HG03103 (cell line): Measurements from ENCODE around the gene CHTOP.

Experiments used
- ATAC-seq: cut with Tn5 transposase; IDR thresholded peaks from one replicate; pipeline ENCODE4 v1.9.1; 2021; ENCODE audit warnings: low read depth; ENCODE audit not compliant: unreplicated experiment

Gene CHTOP

GRCh38 chr1:153612755-153613331 lies 21.0 kb upstream of the CHTOP start, which contains the start of gene S100A16:
S100A16 (minus strand) TSS chr1:153613137; CDS start chr1:153608151, 4,986 bp downstream.
- no peak for ATAC-seq

- ATAC-seq, result no peak
These were observed 20.5 kb upstream of the CHTOP start for GRCh38 chr1:153613406-153613805.

- ATAC-seq, result no peak
These were observed 19.5 kb upstream of the CHTOP start for GRCh38 chr1:153614189-153614900.

GRCh38 chr1:153614906-153615305 lies 19.0 kb upstream of the CHTOP start:
- ATAC-seq, result no peak

GRCh38 chr1:153615406-153615805 lies 18.5 kb upstream of the CHTOP start:
- no peak for ATAC-seq

- no peak for ATAC-seq
These were observed 17.5 kb upstream of the CHTOP start, which contains the start of gene S100A14 for GRCh38 chr1:153616144-153616916. S100A14 (minus strand) TSS chr1:153616325; CDS start chr1:153615858, 467 bp downstream.

GRCh38 chr1:153616917-153617311 lies 17.0 kb upstream of the CHTOP start:
- no peak for ATAC-seq

- ATAC-seq, result peak; percentile 70
These were observed 16.2 kb upstream of the CHTOP start for GRCh38 chr1:153617663-153618062.

- no peak for ATAC-seq
These were observed 14.7 kb upstream of the CHTOP start for GRCh38 chr1:153619171-153619570.

GRCh38 chr1:153623101-153623500 lies 10.8 kb upstream of the CHTOP start:
- ATAC-seq, result no peak

GRCh38 chr1:153624965-153625611 lies 8.8 kb upstream of the CHTOP start:
- ATAC-seq, result no peak

GRCh38 chr1:153626477-153626903 lies 7.4 kb upstream of the CHTOP start:
- no peak for ATAC-seq

GRCh38 chr1:153626904-153627714 lies 6.8 kb upstream of the CHTOP start, which contains the start of gene S100A13:
S100A13 (minus strand) TSS chr1:153627505; CDS start chr1:153626472, 1,033 bp downstream.
- ATAC-seq, result no peak

GRCh38 chr1:153627715-153628626 lies 5.9 kb upstream of the CHTOP start, which contains the start of gene S100A1:
S100A1 (plus strand) TSS chr1:153628434; CDS start chr1:153630522, 2,088 bp downstream.
- ATAC-seq, result no peak

GRCh38 chr1:153628638-153629342 lies 5.1 kb upstream of the CHTOP start:
- no peak for ATAC-seq

GRCh38 chr1:153629343-153629665 lies 4.6 kb upstream of the CHTOP start:
- no peak for ATAC-seq

GRCh38 chr1:153629971-153630370 lies 3.9 kb upstream of the CHTOP start:
- no peak for ATAC-seq

GRCh38 chr1:153630384-153630783 lies 3.5 kb upstream of the CHTOP start:
- no peak for ATAC-seq
